Measurements from ENCODE around the gene SCO1.

DNA sequence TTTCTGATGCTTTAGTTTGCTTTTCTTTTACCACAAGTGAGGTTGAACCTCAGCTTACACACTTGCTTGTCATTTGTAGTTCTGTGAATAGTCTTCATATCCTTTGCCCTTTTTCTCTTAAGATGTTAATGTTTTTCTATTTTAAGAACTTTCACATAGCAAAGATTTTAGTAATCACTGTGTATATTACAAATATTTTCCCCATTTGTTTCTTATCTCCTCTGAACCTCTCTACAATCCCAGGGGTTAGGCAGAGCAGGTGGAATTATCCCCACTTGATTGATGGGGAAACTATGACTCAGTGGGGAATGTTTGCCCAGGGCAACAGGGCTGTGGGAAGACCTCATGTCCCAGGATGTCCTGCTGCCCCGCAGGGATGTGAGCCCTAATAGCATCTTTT is 28.6 kb downstream of the SCO1 start:
- TF ChIP-seq, protein P1, sequence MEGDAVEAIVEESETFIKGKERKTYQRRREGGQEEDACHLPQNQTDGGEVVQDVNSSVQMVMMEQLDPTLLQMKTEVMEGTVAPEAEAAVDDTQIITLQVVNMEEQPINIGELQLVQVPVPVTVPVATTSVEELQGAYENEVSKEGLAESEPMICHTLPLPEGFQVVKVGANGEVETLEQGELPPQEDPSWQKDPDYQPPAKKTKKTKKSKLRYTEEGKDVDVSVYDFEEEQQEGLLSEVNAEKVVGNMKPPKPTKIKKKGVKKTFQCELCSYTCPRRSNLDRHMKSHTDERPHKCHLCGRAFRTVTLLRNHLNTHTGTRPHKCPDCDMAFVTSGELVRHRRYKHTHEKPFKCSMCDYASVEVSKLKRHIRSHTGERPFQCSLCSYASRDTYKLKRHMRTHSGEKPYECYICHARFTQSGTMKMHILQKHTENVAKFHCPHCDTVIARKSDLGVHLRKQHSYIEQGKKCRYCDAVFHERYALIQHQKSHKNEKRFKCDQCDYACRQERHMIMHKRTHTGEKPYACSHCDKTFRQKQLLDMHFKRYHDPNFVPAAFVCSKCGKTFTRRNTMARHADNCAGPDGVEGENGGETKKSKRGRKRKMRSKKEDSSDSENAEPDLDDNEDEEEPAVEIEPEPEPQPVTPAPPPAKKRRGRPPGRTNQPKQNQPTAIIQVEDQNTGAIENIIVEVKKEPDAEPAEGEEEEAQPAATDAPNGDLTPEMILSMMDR (IDR thresholded peaks at IDR 0.05): no peak
- TF ChIP-seq POLR2A (IDR thresholded peaks at IDR 0.05): no peak
